OCI-LY1 (cell line): Measurements from ENCODE around the gene IFNLR1.

ENCODE experiments used
- H2AFZ ChIP-seq: fragments of 200-600 bp; sonication (generic), shearing (Covaris generic); 2 replicates; pipeline ENCODE4 v1.6.0; 2014; ENCODE audit warnings: antibody characterized with exemption, mild to moderate bottlenecking, low read length
- H3F3A ChIP-seq: fragments of 200-600 bp; sonication (generic), shearing (Covaris generic); 2 replicates; pipeline ENCODE4 v1.6.0; 2014; ENCODE audit warnings: mild to moderate bottlenecking, antibody characterized with exemption, low read length, moderate library complexity; ENCODE audit not compliant: insufficient read depth
- H3K27ac ChIP-seq: fragments of 200-600 bp; sonication (generic); 2 replicates; pipeline ENCODE4 v1.5.1; 2014; ENCODE audit warnings: low read length, mixed run types, mild to moderate bottlenecking, low read depth; ENCODE audit not compliant: poor library complexity, severe bottlenecking
- H3K27me3 ChIP-seq: fragments of 200-600 bp; sonication (generic); 2 replicates; pipeline ENCODE4 v1.6.0; 2014; ENCODE audit warnings: antibody characterized with exemption, mild to moderate bottlenecking, low read length, moderate library complexity; ENCODE audit not compliant: insufficient read depth
- H3K36me3 ChIP-seq: fragments of 200-600 bp; sonication (generic); 2 replicates; pipeline ENCODE4 v1.6.1; 2014; ENCODE audit warnings: mild to moderate bottlenecking, antibody characterized with exemption, low read length, moderate library complexity, mixed read lengths; ENCODE audit not compliant: insufficient read depth
- H3K4me1 ChIP-seq: fragments of 200-600 bp; sonication (generic); 2 replicates; pipeline ENCODE4 v1.5.1; 2014; ENCODE audit warnings: mild to moderate bottlenecking, low read length, moderate library complexity; ENCODE audit not compliant: insufficient read depth, severe bottlenecking
- H3K4me2 ChIP-seq: fragments of 200-600 bp; sonication (generic), shearing (Covaris generic); 2 replicates; pipeline ENCODE4 v1.6.1; 2014; ENCODE audit warnings: low read length
- H3K4me3 ChIP-seq: fragments of 200-600 bp; sonication (generic); 2 replicates; pipeline ENCODE4 v1.5.1; 2014; ENCODE audit warnings: low read length, low read depth, mild to moderate bottlenecking, mixed read lengths; ENCODE audit not compliant: poor library complexity, severe bottlenecking
- H3K79me2 ChIP-seq: fragments of 200-600 bp; shearing (Covaris generic); 2 replicates; pipeline ENCODE4 v1.6.1; 2016; ENCODE audit warnings: mixed run types, low read length, mixed read lengths; ENCODE audit not compliant: insufficient read depth
- H3K9ac ChIP-seq: fragments of 200-600 bp; sonication (generic), shearing (Covaris generic); 2 replicates; pipeline ENCODE4 v1.6.1; 2014; ENCODE audit warnings: mild to moderate bottlenecking, low read length, mixed read lengths
- H3K9me2 ChIP-seq: fragments of 200-600 bp; sonication (generic), shearing (Covaris generic); 2 replicates; pipeline ENCODE4 v1.6.1; 2014; ENCODE audit warnings: low read depth, mild to moderate bottlenecking, low read length, mixed read lengths
- H3K9me3 ChIP-seq: fragments of 200-600 bp; shearing (Covaris generic); 2 replicates; pipeline ENCODE4 v1.6.1; 2014; ENCODE audit warnings: low read length, mixed read lengths
- H4K20me1 ChIP-seq: fragments of 200-600 bp; sonication (generic), shearing (Covaris generic); 2 replicates; pipeline ENCODE4 v1.6.0; 2016; ENCODE audit warnings: mild to moderate bottlenecking, low read length; ENCODE audit not compliant: insufficient read depth
- CTCF ChIP-seq: fragments of 200-600 bp; sonication (generic), shearing (Covaris generic); IDR thresholded peaks from 2 replicates; pipeline ENCODE4 v1.5.1; 2017; ENCODE audit warnings: mild to moderate bottlenecking, antibody characterized with exemption, low read length, moderate library complexity, mixed read lengths
- EZH2 ChIP-seq: fragments of 200-600 bp; sonication (generic), shearing (Covaris generic); IDR thresholded peaks from 2 replicates; pipeline ENCODE4 v1.8.0; 2017; ENCODE audit warnings: borderline replicate concordance, mixed run types, mild to moderate bottlenecking, antibody characterized with exemption, low read length, moderate library complexity, mixed read lengths

Gene IFNLR1

GRCh38 chr1:24147816-24148215, 39.3 kb downstream of the IFNLR1 start:
- Histone ChIP-seq H3K4me3 (no peak overlapping the region), H3K9ac (no peak overlapping the region), H2AFZ (no peak overlapping the region), H3K36me3 (no peaks in the 10 kb centered on the region), H3K79me2 (no peaks in the 10 kb centered on the region), H3K4me2 (no peak overlapping the region), H4K20me1 (no peaks in the 10 kb centered on the region), H3K4me1 (peaks cover 25% of the 10 kb centered on the region), H3K27ac (no peak overlapping the region), H3F3A (peaks cover 3% of the 10 kb centered on the region; the same call in 1 of the 2 replicates), H3K27me3 (peaks cover 6% of the 10 kb centered on the region; the same call in 1 of the 2 replicates), H3K9me3 (no peaks in the 10 kb centered on the region), H3K9me2 (no peaks in the 10 kb centered on the region)
- TF ChIP-seq CTCF = no peak
- TF ChIP-seq EZH2 = no peak

GRCh38 chr1:24147194-24147593, 39.9 kb downstream of the IFNLR1 start:
- H3K4me1 ChIP-seq = peaks cover 23% of the 10 kb centered on the region
- H3K9me2 ChIP-seq = no peaks in the 10 kb centered on the region
- H3K4me2 ChIP-seq = no peak overlapping the region
- H3K9me3 ChIP-seq = no peaks in the 10 kb centered on the region
- H3F3A ChIP-seq = peaks cover 3% of the 10 kb centered on the region; the same call in 1 of the 2 replicates
- H3K79me2 ChIP-seq = no peaks in the 10 kb centered on the region
- H3K27me3 ChIP-seq = peaks cover 6% of the 10 kb centered on the region; the same call in 1 of the 2 replicates
- no peak overlapping the region for H2AFZ ChIP-seq
- no peak overlapping the region for H3K4me3 ChIP-seq
- no peaks in the 10 kb centered on the region for H3K36me3 ChIP-seq
- no peak overlapping the region for H3K9ac ChIP-seq
- no peak overlapping the region for H3K27ac ChIP-seq
- TF ChIP-seq CTCF = no peak
- TF ChIP-seq EZH2 = no peak
- no peaks in the 10 kb centered on the region for H4K20me1 ChIP-seq

GRCh38 chr1:24142546-24143534, 44.2 kb downstream of the IFNLR1 start, which contains the start of gene IL22RA1:
Gene IL22RA1, minus strand, starts transcription at chr1:24143140. Its CDS starts 58 bp downstream, at chr1:24143082.
- Histone ChIP-seq H3K4me2 (peak within 1 kb of the TSS; percentile 60), H3K9me2 (no peaks in the 10 kb centered on the region), H3F3A (no peaks in the 10 kb centered on the region), H4K20me1 (no peaks in the 10 kb centered on the region), H3K9ac (peak within 1 kb of the TSS; percentile 28; the same call in 1 of the 2 replicates), H3K27me3 (peaks cover 10% of the 10 kb centered on the region; the same call in 1 of the 2 replicates), H2AFZ (no peak within 1 kb of the TSS), H3K27ac (no peak within 1 kb of the TSS), H3K4me3 (peak within 1 kb of the TSS; percentile 41), H3K36me3 (no peaks in the 10 kb centered on the region), H3K9me3 (no peaks in the 10 kb centered on the region), H3K4me1 (peaks cover 6% of the 10 kb centered on the region), H3K79me2 (no peaks in the 10 kb centered on the region)
- TF ChIP-seq CTCF (no peak), EZH2 (no peak)
